KMS-11 (cell line): Measurements from ENCODE around the gene RPS6KA2.

Experiments used
- H2AFZ ChIP-seq: fragments of 200-600 bp; sonication (generic); 2 replicates; pipeline ENCODE4 v1.6.1; 2016; ENCODE audit warnings: antibody characterized with exemption, mixed run types, low read depth
- H3K27ac ChIP-seq: fragments of 200-600 bp; sonication (generic); 2 replicates; pipeline ENCODE4 v1.6.1; 2016; ENCODE audit warnings: mild to moderate bottlenecking, mixed run types
- H3K27me3 ChIP-seq: fragments of 200-600 bp; sonication (generic); 2 replicates; pipeline ENCODE4 v1.6.1; 2017; ENCODE audit warnings: mild to moderate bottlenecking, low read depth, mixed run types, moderate library complexity; ENCODE audit not compliant: insufficient read depth
- H3K36me3 ChIP-seq: fragments of 200-600 bp; sonication (generic); 2 replicates; pipeline ENCODE4 v1.6.1; 2017; ENCODE audit warnings: mild to moderate bottlenecking, mixed run types; ENCODE audit not compliant: insufficient read depth
- H3K4me1 ChIP-seq: fragments of 200-600 bp; sonication (generic); 2 replicates; pipeline ENCODE4 v1.6.1; 2016; ENCODE audit warnings: mild to moderate bottlenecking, low read depth, mixed run types; ENCODE audit not compliant: poor library complexity, severe bottlenecking
- H3K4me2 ChIP-seq: fragments of 200-600 bp; sonication (generic); 2 replicates; pipeline ENCODE4 v1.7.0; 2016; ENCODE audit warnings: mild to moderate bottlenecking, mixed run types
- H3K4me3 ChIP-seq: fragments of 200-600 bp; sonication (generic); IDR thresholded peaks from 2 replicates; pipeline ENCODE4 v1.6.1; 2017; ENCODE audit warnings: low read depth, low read length, mixed read lengths; ENCODE audit not compliant: insufficient read depth
- H3K79me2 ChIP-seq: fragments of 200-600 bp; sonication (generic); 2 replicates; pipeline ENCODE4 v1.6.1; 2016; ENCODE audit warnings: low read depth, mixed run types; ENCODE audit not compliant: insufficient read depth
- H3K9ac ChIP-seq: fragments of 200-600 bp; sonication (generic); 2 replicates; pipeline ENCODE4 v1.6.1; 2016; ENCODE audit warnings: mild to moderate bottlenecking, mixed run types
- H4K20me1 ChIP-seq: fragments of 200-600 bp; sonication (generic); 2 replicates; pipeline ENCODE4 v1.6.1; 2016; ENCODE audit warnings: mild to moderate bottlenecking, mixed run types; ENCODE audit not compliant: insufficient read depth
- CTCF ChIP-seq: fragments of 200-600 bp; sonication (generic); conservative IDR thresholded peaks from 2 replicates; pipeline ENCODE4 v1.6.1; 2017; ENCODE audit warnings: low read depth, mild to moderate bottlenecking, antibody characterized with exemption, low read length, moderate library complexity, mixed read lengths

The RPS6KA2 gene

GRCh38 chr6:166466178-166467122 is 160.6 kb downstream of the RPS6KA2 start:
- Histone ChIP-seq H3K36me3 (no peaks in the 10 kb centered on the region), H3K4me1 (no peaks in the 10 kb centered on the region), H3K4me3 (no peak overlapping the region), H3K79me2 (no peaks in the 10 kb centered on the region), H3K27me3 (no peaks in the 10 kb centered on the region), H2AFZ (no peak overlapping the region), H3K4me2 (no peak overlapping the region), H3K27ac (no peak overlapping the region), H3K9ac (no peak overlapping the region), H4K20me1 (no peaks in the 10 kb centered on the region)
- no peak for TF ChIP-seq CTCF

- Histone ChIP-seq H3K4me3 (no peak overlapping the region), H3K27me3 (no peaks in the 10 kb centered on the region), H3K27ac (no peak overlapping the region), H4K20me1 (no peaks in the 10 kb centered on the region), H3K9ac (no peak overlapping the region), H3K36me3 (no peaks in the 10 kb centered on the region), H3K4me2 (no peak overlapping the region), H3K79me2 (no peaks in the 10 kb centered on the region), H3K4me1 (no peaks in the 10 kb centered on the region), H2AFZ (no peak overlapping the region)
- TF ChIP-seq CTCF: no peak
These were observed 161.4 kb downstream of the RPS6KA2 start for GRCh38 chr6:166465671-166466087.

GRCh38 chr6:166465003-166465399 is 162.1 kb downstream of the RPS6KA2 start:
- TF ChIP-seq CTCF: no peak
- no peaks in the 10 kb centered on the region for H3K27me3 ChIP-seq
- no peak overlapping the region for H3K4me2 ChIP-seq
- H4K20me1 ChIP-seq: no peaks in the 10 kb centered on the region
- H3K4me3 ChIP-seq: no peak overlapping the region
- H3K9ac ChIP-seq: no peak overlapping the region
- H3K79me2 ChIP-seq: no peaks in the 10 kb centered on the region
- no peaks in the 10 kb centered on the region for H3K36me3 ChIP-seq
- H3K27ac ChIP-seq: no peak overlapping the region
- H3K4me1 ChIP-seq: no peaks in the 10 kb centered on the region
- no peak overlapping the region for H2AFZ ChIP-seq

- TF ChIP-seq CTCF: no peak
- H3K27ac ChIP-seq: no peak overlapping the region
These were observed 162.7 kb downstream of the RPS6KA2 start for GRCh38 chr6:166464068-166465002.

More at GRCh38 chr6:166464068-166465002, 162.7 kb downstream of the RPS6KA2 start:
- Histone ChIP-seq H3K9ac (no peak overlapping the region), H3K36me3 (no peaks in the 10 kb centered on the region), H3K27me3 (no peaks in the 10 kb centered on the region), H3K4me1 (no peaks in the 10 kb centered on the region), H3K79me2 (no peaks in the 10 kb centered on the region), H3K4me3 (no peak overlapping the region), H4K20me1 (no peaks in the 10 kb centered on the region), H2AFZ (no peak overlapping the region), H3K4me2 (no peak overlapping the region)
